NB4 (cell line): ENCODE data around the gene OPN1MW3.
"Not testable (repeated sequence)": the region's sequence is repeated elsewhere in the genome, so short reads cannot be mapped to it uniquely, and the experiment has no call there.

ENCODE experiments used
- CTCF ChIP-seq: IDR thresholded peaks from one replicate; pipeline ENCODE4 v1.5.1; 2012; ENCODE audit warnings: low read depth, low read length
- MAX ChIP-seq: IDR thresholded peaks from 2 replicates; pipeline ENCODE4 v1.6.1; 2011; ENCODE audit warnings: low read depth, low read length

- TF ChIP-seq CTCF, MAX: not testable (repeated sequence)
Observed at GRCh38 chrX:154225292-154225691, 32.1 kb upstream of the OPN1MW3 start.
